GM18519 (cell line): ENCODE data around the gene IFT27.

Experiments
- ATAC-seq: cut with Tn5 transposase; IDR thresholded peaks from one replicate; pipeline ENCODE4 v1.9.1; 2021; ENCODE audit warnings: mild to moderate bottlenecking, moderate library complexity; ENCODE audit not compliant: unreplicated experiment, low FRiP score

Gene IFT27

GRCh38 chr22:36729321-36729720 lies 46.6 kb downstream of the IFT27 start:
- no peak for ATAC-seq

DNA sequence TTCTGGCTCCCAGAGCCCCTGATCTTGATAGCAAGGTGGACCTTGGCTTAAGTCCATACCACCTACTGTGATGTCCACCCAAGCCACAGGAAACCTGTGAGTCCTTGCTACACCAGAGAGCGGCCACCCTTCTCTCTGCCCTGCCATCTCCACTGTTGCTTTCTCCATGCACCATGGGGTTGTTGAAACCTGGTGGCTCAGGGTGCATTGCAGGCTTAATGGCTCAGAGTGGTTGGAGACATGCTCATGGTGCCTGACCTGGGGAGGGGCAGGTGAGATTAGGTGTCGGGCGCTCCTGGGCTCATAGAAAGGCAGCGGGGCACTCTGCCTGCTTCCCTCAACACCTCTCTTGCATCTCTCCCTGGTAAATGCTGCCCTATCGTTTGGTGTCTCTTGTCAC lies 47.4 kb downstream of the IFT27 start:
- ATAC-seq: no peak

GRCh38 chr22:36727927-36728488 lies 47.9 kb downstream of the IFT27 start:
- ATAC-seq: no peak

DNA sequence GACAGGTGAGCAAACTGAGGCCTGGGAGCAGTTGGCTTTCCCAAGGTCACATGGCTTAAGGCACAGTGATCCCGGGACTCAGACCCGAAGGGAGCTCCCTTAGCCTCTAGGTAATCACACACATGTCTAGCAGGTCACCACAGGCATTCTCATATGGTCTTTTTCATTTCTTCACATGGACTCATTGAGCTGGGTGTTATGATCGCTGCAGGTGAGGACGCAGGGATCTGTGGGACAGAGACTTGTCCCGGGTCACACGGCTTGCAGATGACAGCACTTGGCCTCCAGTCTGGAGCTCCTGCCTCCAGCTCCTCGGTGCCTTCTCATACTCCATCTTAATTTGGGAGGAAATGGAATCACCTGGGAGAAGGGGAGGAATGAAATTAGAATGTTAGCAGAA lies 48.8 kb downstream of the IFT27 start:
- no peak for ATAC-seq

- ATAC-seq: no peak
Measured at GRCh38 chr22:36726007-36726380, 49.9 kb downstream of the IFT27 start.

DNA sequence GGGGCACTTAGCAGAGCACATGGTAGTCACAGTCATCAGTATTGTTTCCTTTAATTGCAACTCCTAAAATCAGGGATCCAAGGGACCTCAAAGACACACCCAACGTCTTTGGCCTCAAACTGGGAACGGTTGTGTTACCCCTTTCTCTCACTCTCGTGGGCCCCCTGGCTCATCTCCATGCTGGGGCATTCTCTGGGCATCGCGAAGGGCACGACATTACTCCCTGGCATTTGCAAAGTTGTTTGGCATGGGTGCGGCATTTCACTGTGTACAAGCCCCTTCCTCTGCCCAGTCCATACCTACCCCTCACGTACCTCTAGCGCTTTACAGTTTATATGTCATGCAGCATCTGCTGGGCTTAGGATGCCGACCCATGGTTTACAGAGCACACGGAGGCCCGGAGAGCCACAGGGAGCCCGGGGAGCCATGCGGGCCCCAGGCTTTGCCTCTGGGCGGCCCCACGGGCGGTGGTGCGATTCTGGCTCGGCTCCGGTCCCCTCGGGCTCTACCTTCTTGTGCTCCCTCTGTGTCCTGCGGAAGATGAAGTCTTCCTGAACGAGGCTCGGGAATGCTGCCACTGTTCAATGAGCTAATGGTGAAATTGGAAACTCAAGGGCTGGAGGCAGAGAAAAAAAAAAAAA lies 50.4 kb downstream of the IFT27 start:
- no peak for ATAC-seq

- ATAC-seq: no peak
Measured at GRCh38 chr22:36724836-36725235, 51.1 kb downstream of the IFT27 start.

DNA sequence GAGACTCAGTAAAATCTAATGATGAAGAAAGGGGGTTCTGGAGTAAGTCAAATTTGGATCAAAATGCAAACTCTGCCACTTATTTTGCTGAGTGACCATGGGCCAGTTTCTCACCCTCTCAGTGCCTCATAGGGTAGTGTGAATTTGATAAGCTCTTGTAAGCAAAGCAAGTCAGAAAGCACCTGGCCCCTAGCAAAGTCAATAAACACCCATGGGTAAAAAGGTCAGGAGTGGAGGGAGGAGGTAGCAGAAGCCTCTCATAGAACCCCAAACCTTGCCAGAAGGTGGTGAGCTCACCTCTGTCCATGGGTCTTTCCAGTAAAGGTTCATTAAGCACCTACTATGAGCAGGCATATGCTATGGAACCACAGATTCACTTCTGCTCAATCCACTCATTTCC lies 53.9 kb downstream of the IFT27 start:
- ATAC-seq: no peak

DNA sequence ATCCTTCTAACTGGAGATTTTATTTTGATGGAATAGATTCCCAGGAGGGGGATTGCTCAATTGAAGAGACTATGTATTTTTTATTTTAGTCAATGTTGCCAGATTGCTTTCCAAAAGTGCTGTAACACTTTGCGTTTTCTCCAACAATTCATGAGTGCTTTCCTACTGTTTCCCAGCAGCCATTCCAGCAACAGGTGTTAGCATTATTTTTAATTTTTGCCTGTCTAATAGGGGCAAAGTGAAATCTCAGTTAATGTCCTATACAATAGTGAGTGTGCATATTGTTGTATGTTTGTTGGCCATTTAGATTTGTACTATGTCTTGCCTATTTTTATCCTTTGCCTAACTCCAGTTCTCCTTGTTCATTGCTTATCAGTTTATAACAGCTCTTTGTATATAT lies 60.3 kb downstream of the IFT27 start:
- ATAC-seq: no peak

- no peak for ATAC-seq
Measured at GRCh38 chr22:36714110-36714509, 61.8 kb downstream of the IFT27 start.

- ATAC-seq: no peak
Measured at GRCh38 chr22:36713436-36713835, 62.5 kb downstream of the IFT27 start.
